ENCODE data around the gene MPRIP.
A peak's percentile ranks its signal among the peaks of the same experiment; 100 is the strongest.
"Not testable (repeated sequence)": the region's sequence is repeated elsewhere in the genome, so short reads cannot be mapped to it uniquely, and the experiment has no call there.

MPRIP gene

GRCh38 chr17:17191961-17192381 is 149.7 kb downstream of the MPRIP start:
- no peak for DNase-seq

GRCh38 chr17:17195466-17195865 is 153.2 kb downstream of the MPRIP start:
- DNase-seq, result not testable (repeated sequence)

- DNase-seq, result no peak
Observed at GRCh38 chr17:17196776-17197175, 154.5 kb downstream of the MPRIP start.

DNA sequence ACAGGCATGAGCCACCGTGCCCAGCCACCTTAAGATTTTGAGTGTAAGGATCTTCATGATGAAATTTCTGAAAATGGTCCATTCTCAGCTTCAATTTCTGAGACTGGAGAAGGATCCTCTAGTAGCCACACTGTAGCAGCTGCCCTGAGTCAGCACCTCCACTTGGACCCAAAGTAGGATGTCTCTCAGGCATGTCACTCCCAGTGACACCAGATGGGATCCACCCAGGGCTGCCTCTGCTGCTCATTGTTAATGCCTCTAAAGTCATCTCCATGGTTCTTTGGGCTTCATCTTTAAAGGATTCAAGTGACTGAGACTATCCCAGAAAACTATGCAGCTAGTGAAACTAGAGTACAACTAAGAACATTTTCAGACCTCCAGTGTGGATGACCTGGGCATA is 156.0 kb downstream of the MPRIP start:
- no peak for DNase-seq

DNA sequence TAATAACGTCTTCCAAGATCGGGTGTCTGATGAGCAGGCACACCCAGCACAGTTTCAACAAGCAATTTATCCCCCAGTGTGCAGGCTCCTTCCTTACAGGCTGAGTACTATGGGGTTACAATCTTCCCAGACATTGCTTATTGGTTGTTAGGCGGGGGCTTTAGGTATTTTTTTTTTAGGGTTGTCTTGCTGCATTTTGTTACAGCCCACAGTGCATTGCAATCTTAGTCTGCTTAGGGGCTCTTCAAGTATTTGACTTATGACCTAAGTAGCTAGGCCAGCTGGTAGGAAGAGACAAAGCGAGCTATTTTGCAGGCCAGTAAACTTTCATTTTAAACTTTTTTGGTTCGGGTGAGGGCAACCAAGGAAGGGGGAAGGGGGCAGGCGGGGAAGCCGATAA is 158.1 kb downstream of the MPRIP start:
- no peak for DNase-seq

GRCh38 chr17:17200831-17201230 is 158.6 kb downstream of the MPRIP start:
- DNase-seq, result no peak

DNA sequence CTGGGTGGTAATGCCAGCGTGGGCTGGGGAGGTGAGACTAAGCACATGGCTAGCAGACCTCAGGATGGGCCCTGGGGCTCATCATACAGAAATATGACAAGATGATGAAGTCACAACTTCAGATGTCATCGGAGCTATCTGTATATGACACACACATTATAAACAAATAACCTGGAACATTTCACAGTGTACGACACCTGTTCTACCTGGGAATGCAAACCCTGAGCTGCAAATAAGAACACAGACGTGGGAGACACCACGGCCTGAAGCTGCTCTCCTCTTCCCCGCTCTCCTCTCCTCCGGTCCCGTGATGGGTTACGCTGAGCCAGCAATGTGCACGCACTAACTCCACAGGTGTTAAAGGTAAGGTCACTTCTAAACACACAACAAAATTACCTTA is 159.0 kb downstream of the MPRIP start:
- DNase-seq, result no peak

DNA sequence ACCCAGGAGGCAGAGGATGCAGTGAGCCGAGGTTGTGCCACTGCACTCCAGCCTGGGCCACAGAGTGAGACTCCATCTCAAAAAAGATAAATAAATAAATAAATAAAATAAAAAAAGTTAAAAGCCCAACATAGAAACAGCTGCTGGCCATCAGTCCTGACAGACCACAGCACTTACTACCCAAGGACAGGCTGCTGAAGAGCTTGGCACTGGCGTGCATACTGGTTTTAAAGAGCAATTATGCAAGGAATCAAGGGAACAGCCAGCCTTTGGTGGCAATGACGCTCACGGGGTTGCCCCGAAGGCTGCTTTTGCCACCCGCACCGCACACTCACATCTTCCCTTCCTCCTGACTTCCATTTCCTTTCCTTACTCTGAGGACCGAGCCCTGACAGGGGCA is 159.7 kb downstream of the MPRIP start:
- no peak for DNase-seq

- no peak for DNase-seq
Observed at GRCh38 chr17:17203173-17203730, 161.0 kb downstream of the MPRIP start.

- DNase-seq, result peak in 1 of 3 donors; percentile 6
Observed at GRCh38 chr17:17204041-17204591, 161.9 kb downstream of the MPRIP start.

DNA sequence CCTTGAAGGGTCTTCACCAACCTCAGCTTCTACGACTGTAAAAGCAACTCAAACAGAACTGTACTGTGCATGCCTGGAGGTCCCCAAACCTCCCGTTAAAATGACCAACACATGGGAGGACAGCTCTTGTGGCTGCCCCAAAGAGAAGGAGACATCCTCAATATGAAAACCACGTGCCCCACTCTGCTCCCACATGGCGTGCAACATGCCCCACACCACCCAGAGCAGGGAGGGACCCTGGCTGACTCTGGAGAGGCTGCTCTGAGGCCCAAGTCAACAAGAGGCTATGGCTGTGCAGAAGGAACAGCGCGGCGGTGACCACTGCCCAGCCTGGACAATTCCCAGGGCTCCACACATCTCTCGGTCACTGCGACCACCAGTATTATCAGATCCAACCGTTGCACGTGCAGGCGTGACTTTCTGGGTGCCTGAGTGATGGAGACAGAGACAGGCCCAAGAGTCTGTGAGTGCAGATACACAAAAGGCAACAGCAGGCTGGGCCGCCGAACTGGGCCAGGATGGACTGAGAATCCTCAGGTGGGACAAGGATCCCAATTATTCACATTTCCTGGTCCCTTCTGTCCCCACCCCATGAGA is 162.5 kb downstream of the MPRIP start:
- no peak for DNase-seq

DNA sequence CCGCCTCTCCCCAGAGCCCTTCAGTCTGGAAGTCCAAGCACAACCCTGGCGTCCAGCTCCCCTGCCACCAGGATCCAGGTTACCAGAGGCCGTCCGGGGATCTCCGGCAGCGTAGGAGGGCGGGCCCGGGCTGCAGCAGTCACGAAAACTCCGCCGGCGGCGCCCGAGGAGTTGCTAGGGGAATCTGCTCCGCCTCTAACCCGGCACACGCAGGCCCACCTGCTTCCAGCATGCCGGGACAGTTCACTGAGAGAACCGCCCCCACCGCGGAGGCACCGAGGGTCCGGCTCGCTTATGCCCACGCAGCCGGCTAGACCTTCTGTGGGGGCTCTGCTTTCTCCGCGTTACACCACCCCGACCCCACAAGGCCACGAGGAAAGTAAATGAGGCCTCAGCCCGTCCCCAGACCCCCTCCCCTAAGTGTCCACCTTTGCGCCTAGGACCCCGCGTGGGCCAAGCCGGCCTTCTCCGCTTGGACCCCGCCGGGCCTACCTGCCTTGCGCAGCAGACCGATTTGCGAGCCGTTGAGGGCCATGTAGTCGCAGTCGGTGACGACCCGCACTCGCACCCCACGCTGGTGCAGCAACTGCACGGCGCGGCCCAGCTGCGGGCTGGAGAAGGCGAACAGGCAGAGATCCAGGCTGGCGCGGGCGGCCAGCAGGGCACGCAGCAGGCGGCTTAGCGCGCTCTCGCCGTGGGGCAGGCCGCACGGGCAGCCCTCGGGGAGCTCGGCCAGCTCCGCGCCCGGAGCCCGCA is 163.3 kb downstream of the MPRIP start:
- DNase-seq, result peak; percentile 57 to 79 (median 76)

- peak; percentile 68 to 79 (median 74) for DNase-seq
Observed at GRCh38 chr17:17206124-17206912, 164.1 kb downstream of the MPRIP start, which contains the start of gene PLD6. Gene PLD6 (minus strand): TSS chr17:17206333. CDS start chr17:17206286, 47 bp downstream.

DNA sequence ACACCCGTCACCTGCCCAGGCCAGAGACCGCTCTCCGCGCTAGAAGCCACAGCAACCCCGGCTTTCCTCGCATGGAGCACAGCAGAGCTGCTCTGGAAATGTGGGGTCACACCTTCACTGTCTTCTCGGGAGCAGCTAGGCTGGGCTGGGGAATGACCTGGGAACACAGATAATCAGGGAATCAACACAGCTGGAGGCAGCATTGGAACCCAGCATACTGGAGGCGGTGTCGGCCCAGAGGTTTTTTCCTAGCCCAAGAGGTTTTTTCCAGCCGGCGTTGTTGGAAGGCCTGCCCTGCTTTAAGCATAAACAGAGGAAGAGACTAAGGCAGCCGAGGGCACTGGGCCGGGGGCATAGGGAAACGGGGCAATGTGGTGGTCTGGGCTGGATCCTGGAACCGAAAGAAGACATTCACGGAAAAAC is 164.7 kb downstream of the MPRIP start:
- DNase-seq, result no peak

GRCh38 chr17:17207998-17208397 is 165.7 kb downstream of the MPRIP start:
- no peak for DNase-seq

DNA sequence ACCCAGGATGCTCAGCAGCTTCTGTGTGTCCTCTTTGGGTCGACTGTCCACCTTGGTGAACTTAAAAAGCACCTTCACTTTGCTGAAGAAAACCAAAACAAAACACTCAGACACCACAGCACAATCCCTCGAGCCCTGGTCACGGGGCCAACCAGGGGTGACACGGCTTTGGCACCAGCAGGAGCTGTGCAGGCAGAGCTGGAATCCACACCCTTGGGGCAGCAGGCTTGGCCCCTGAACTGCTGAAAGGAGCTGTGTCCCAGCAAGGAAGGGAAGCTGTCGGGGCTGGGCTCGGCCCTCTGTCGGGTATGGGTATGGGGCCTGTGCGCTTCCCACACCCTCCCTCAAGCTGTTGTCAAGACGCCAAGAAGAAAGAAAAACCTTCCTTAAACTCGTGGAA is 171.5 kb downstream of the MPRIP start:
- DNase-seq, result no peak

- no peak for DNase-seq
Observed at GRCh38 chr17:17214646-17215436, 172.6 kb downstream of the MPRIP start.

DNA sequence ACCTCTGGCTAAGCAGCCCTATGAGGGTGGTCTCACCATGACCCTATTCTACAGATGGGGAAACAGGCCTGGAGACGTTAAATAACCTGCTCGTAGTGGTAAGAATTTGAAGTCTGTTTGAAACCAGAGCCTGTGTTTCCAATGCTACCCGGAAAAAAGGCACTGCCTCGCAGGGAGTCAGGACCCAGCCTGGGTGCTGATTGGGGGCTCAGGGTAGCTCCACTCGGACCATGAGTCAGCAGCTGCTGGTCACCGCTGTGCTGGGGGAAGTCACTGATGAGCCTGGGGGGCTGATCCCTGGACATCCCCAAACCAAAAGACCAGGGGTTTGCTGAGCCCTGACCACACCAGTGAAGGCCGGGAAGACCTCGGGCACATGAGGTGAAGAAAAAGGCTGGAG is 173.3 kb downstream of the MPRIP start:
- DNase-seq, result no peak

GRCh38 chr17:17216236-17216635 is 174.0 kb downstream of the MPRIP start:
- no peak for DNase-seq

- DNase-seq, result no peak
Observed at GRCh38 chr17:17216776-17217175, 174.5 kb downstream of the MPRIP start.

GRCh38 chr17:17217995-17218394 is 175.7 kb downstream of the MPRIP start:
- no peak for DNase-seq

GRCh38 chr17:17220529-17220928 is 178.3 kb downstream of the MPRIP start:
- DNase-seq, result no peak

Measured in suppressor macrophage treated with lipopolysaccharide for 1 hour (primary cell).